DOHH2 (cell line): ENCODE measurements around the gene RNF144A.

Source experiments
- EZH2phosphoT487 ChIP-seq: fragments of 200-600 bp; sonication (generic); IDR thresholded peaks from 2 replicates; pipeline ENCODE4 v1.6.1; 2017; ENCODE audit warnings: borderline replicate concordance, mild to moderate bottlenecking, antibody characterized with exemption, low read length, moderate library complexity, mixed read lengths
- TF ChIP-seq, protein P1 (sequence below): fragments of 200-600 bp; sonication (generic); IDR thresholded peaks from one replicate; pipeline ENCODE4 v1.5.1; 2014; ENCODE audit warnings: antibody characterized with exemption, mild to moderate bottlenecking, low read depth, low read length; ENCODE audit not compliant: poor library complexity, severe bottlenecking

DNA sequence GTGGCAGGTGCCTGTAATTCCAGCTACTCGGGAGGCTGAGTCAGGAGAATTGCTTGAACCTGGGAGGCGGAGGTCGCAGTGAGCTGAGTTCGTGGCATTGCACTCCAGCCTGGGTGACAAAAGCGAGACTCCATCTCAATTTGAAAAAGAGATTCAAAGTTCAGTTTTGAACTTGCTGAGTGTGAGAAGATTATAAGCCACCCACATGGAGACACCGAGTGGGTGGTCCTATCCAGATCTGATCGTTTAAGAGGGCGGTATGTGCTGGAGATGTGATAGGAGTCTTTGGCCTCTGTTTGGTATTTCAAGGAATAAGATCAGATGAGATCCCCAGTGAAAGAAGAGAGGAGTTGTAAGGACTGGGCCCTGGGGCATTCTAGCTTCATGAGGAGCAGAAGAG is 25.6 kb downstream of the RNF144A start:
- TF ChIP-seq, protein P1, sequence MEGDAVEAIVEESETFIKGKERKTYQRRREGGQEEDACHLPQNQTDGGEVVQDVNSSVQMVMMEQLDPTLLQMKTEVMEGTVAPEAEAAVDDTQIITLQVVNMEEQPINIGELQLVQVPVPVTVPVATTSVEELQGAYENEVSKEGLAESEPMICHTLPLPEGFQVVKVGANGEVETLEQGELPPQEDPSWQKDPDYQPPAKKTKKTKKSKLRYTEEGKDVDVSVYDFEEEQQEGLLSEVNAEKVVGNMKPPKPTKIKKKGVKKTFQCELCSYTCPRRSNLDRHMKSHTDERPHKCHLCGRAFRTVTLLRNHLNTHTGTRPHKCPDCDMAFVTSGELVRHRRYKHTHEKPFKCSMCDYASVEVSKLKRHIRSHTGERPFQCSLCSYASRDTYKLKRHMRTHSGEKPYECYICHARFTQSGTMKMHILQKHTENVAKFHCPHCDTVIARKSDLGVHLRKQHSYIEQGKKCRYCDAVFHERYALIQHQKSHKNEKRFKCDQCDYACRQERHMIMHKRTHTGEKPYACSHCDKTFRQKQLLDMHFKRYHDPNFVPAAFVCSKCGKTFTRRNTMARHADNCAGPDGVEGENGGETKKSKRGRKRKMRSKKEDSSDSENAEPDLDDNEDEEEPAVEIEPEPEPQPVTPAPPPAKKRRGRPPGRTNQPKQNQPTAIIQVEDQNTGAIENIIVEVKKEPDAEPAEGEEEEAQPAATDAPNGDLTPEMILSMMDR: no peak
- no peak for TF ChIP-seq EZH2phosphoT487
